Natural killer cell (primary cell): Measurements from ENCODE around the gene PNKD. TPM values are rescaled to one million over a fixed set of nuclear protein-coding genes. Genes with fewer than 3 reads are reported as not detected.

Experiments
- ATAC-seq, 3 donors: fragments of 150-1000 bp in 2 of 3; fragments of 200-7000 bp in 1 of 3; cut with Tn5 transposase; 1 replicate in 1 of 3; 2 replicates in 2 of 3; pipeline ENCODE4 v1.10.0; 2021; ENCODE audit warnings: mild to moderate bottlenecking in 2 of 3, moderate library complexity in 2 of 3
- DNase-seq, 2 donors: peaks; one replicate each; pipeline versions ENCODE4 v3.0.0 to v3.0.0-alpha.2; 2013 to 2021; ENCODE audit warnings: mixed read lengths in 1 of 2
- H3K27ac ChIP-seq: one replicate; pipeline ENCODE4 v1.5.1; 2013; ENCODE audit warnings: mild to moderate bottlenecking, low read length
- H3K27me3 ChIP-seq: one replicate; pipeline ENCODE4 v1.6.1; 2013; ENCODE audit warnings: low read length; ENCODE audit not compliant: control insufficient read depth, insufficient read depth
- H3K36me3 ChIP-seq: one replicate; pipeline ENCODE4 v1.6.1; 2013; ENCODE audit warnings: low read length; ENCODE audit not compliant: control insufficient read depth, insufficient read depth
- H3K4me1 ChIP-seq: one replicate; pipeline ENCODE4 v1.6.1; 2013; ENCODE audit warnings: low read length; ENCODE audit not compliant: control insufficient read depth, insufficient read depth
- H3K4me3 ChIP-seq: one replicate; pipeline ENCODE4 v1.5.1; 2013; ENCODE audit warnings: low read length
- H3K9me3 ChIP-seq: one replicate; pipeline ENCODE4 v1.6.1; 2013; ENCODE audit warnings: low read length; ENCODE audit not compliant: control insufficient read depth, insufficient read depth
- H3K27ac Mint-ChIP-seq, 2 donors: one replicate each; pipeline ENCODE4 v1.8.0; 2022; ENCODE audit warnings: mild to moderate bottlenecking in 2 of 2, mixed read lengths in 2 of 2, moderate library complexity in 1 of 2
- H3K27me3 Mint-ChIP-seq, 2 donors: one replicate each; pipeline ENCODE4 v1.8.0; 2022; ENCODE audit warnings: low read depth in 2 of 2, mixed read lengths in 2 of 2
- H3K36me3 Mint-ChIP-seq: one replicate; pipeline ENCODE4 v1.8.0; 2022; ENCODE audit warnings: mixed read lengths
- H3K4me1 Mint-ChIP-seq, 2 donors: one replicate each; pipeline ENCODE4 v1.8.0; 2022; ENCODE audit warnings: mixed read lengths in 2 of 2
- H3K4me3 Mint-ChIP-seq: one replicate; pipeline ENCODE4 v1.8.0; 2022; ENCODE audit warnings: mild to moderate bottlenecking, moderate library complexity, mixed read lengths
- H3K9me3 Mint-ChIP-seq, 2 donors: one replicate each; pipeline ENCODE4 v1.8.0; 2022; ENCODE audit warnings: mixed read lengths in 2 of 2
- CTCF ChIP-seq: fragments of 200-600 bp; IDR thresholded peaks from one replicate; pipeline ENCODE4 v1.8.0; 2022; ENCODE audit warnings: antibody characterized with exemption
- WGBS: methylation state at CpG from one replicate; pipeline ENCODE4 v1.1.7; 2013; ENCODE audit warnings: missing lambda C conversion rate; ENCODE audit not compliant: insufficient coverage; 5-methylcytosine and 5-hydroxymethylcytosine counted together
- intact Hi-C: fragments of 100-400 bp; cut with micrococcal nuclease; formaldehyde crosslinking; loops from one replicate; pipeline ENCODE4 v1.14.2; 2022
- total RNA-seq, 4 donors: library from RNA; stranded (reverse); fragments of 120-200 nt in 1 of 4; gene quantifications; one replicate each; pipeline versions ENCODE4 v1.2.3 to v1.2.4, GENCODE V29; 2013 to 2022

The PNKD gene, protein sequence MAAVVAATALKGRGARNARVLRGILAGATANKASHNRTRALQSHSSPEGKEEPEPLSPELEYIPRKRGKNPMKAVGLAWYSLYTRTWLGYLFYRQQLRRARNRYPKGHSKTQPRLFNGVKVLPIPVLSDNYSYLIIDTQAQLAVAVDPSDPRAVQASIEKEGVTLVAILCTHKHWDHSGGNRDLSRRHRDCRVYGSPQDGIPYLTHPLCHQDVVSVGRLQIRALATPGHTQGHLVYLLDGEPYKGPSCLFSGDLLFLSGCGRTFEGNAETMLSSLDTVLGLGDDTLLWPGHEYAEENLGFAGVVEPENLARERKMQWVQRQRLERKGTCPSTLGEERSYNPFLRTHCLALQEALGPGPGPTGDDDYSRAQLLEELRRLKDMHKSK
- 10 to 100 TPM; 18.8 to 21.3 (median 18.9) TPM for total RNA-seq
- total RNA-seq (2013) = 23.6 TPM

GRCh38 chr2:218269900-218270720 lies at the start of gene PNKD, which contains the start of gene AAMP:
Gene PNKD, plus strand, starts transcription at chr2:218270519. Its CDS starts 17 bp downstream, at chr2:218270536.
Gene AAMP, minus strand, starts transcription at chr2:218270137. Its CDS starts 51 bp downstream, at chr2:218270086.
- H3K27ac ChIP-seq = peak within 1 kb of the TSS; percentile 73
- peak within 1 kb of the TSS; percentile 96 for H3K4me3 Mint-ChIP-seq
- peak within 1 kb of the TSS; percentile 82 for H3K4me3 ChIP-seq
- H3K36me3 Mint-ChIP-seq = no peaks in the 10 kb centered on the region
- no peaks in the 10 kb centered on the region for H3K27me3 ChIP-seq
- no peaks in the 10 kb centered on the region for H3K9me3 ChIP-seq
- intact Hi-C loops = loop anchor here (1.0 to 10.0 kb wide), 7 partner anchors 16 to 585 kb away; partner anchors contain the start of genes CNOT9, CTDSP1, TMBIM1 and TTLL4
- peaks cover 34% of the 10 kb centered on the region for H3K4me1 ChIP-seq
- no peaks in the 10 kb centered on the region for H3K27me3 Mint-ChIP-seq
- DNase-seq = peak; percentile 100
- no peak for TF ChIP-seq CTCF
- no peaks in the 10 kb centered on the region for H3K9me3 Mint-ChIP-seq
- peak; percentile 89 to 98 (median 89) for ATAC-seq
- peaks cover 42% of the 10 kb centered on the region for H3K36me3 ChIP-seq
- peak within 1 kb of the TSS; percentile 84 to 88 for H3K27ac Mint-ChIP-seq
- peaks cover 31 to 56% of the 10 kb centered on the region in 2 donors for H3K4me1 Mint-ChIP-seq
- WGBS = under 1% methylated on average over 63 of the region's 64 CpGs

DNA sequence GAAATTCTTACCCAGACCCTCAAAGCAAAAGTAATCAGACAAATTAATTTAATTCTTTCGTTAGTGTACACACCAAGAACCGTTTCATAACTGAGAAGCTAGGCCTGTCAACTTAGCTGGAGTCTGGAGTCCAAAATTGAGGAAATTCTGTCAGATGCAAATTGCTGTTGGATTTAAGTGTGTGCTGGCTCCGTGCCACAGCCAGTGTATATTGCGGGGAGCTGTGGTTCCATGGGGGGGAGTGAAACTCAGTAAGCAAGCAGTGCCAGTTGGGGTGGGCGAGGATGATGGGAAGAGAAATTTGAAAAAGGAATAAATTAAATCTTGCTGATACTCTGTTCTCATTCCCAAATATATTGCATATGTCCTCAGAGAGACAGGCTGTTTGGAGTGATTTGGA lies 49.3 kb upstream of the PNKD start:
- 19% methylated on average over 5 of the region's 5 CpGs for WGBS
- Histone ChIP-seq H3K27ac (peak overlapping the region; percentile 12), H3K4me1 (peaks cover 53% of the 10 kb centered on the region), H3K4me3 (no peak overlapping the region), H3K36me3 (peaks cover 38% of the 10 kb centered on the region), H3K9me3 (no peaks in the 10 kb centered on the region), H3K27me3 (no peaks in the 10 kb centered on the region)
- DNase-seq (peak in 1 of 2 donors; percentile 60), ATAC-seq (no peak)
- TF ChIP-seq CTCF = no peak
- H3K36me3 Mint-ChIP-seq = peaks cover 16% of the 10 kb centered on the region
- intact Hi-C loops = loop anchor here (5.0 kb wide), 1 partner anchor 36 kb away; no protein-coding TSS in a partner anchor
- peak overlapping the region; percentile 98 to 99 for H3K27ac Mint-ChIP-seq
- H3K4me1 Mint-ChIP-seq = peaks cover 88 to 90% of the 10 kb centered on the region in 2 donors
- H3K9me3 Mint-ChIP-seq = no peaks in the 10 kb centered on the region
- H3K4me3 Mint-ChIP-seq = peak overlapping the region; percentile 96
- no peaks in the 10 kb centered on the region for H3K27me3 Mint-ChIP-seq

- no peak for TF ChIP-seq CTCF
- H3K36me3 ChIP-seq = peaks cover 53% of the 10 kb centered on the region
- H3K4me1 ChIP-seq = peaks cover 55% of the 10 kb centered on the region
- Mint-ChIP-seq H3K4me3 (peak overlapping the region; percentile 76), H3K27me3 (no peaks in the 10 kb centered on the region), H3K36me3 (peaks cover 25% of the 10 kb centered on the region), H3K9me3 (no peaks in the 10 kb centered on the region), H3K27ac (peak overlapping the region; percentile 98 to 99), H3K4me1 (peaks cover 90 to 91% of the 10 kb centered on the region in 2 donors)
- H3K4me3 ChIP-seq = no peak overlapping the region
- DNase-seq (peak in 1 of 2 donors; percentile 51), ATAC-seq (peak; percentile 79 to 86 (median 82))
- peak overlapping the region; percentile 59 for H3K27ac ChIP-seq
- no peaks in the 10 kb centered on the region for H3K9me3 ChIP-seq
- 33% methylated on average over 5 of the region's 5 CpGs for WGBS
- H3K27me3 ChIP-seq = no peaks in the 10 kb centered on the region
- intact Hi-C loops = loop anchor here (5.0 kb wide), 1 partner anchor 34 kb away; no protein-coding TSS in a partner anchor
Observed at GRCh38 chr2:218223046-218223445, 47.3 kb upstream of the PNKD start.
